GM21360 (cell line): ENCODE data around the gene ROBO3.

Source experiments
- ATAC-seq: cut with Tn5 transposase; IDR thresholded peaks from one replicate; pipeline ENCODE4 v1.9.1; 2021; ENCODE audit warnings: mild to moderate bottlenecking, moderate library complexity; ENCODE audit not compliant: unreplicated experiment

The ROBO3 gene

GRCh38 chr11:124890151-124890550 is 24.9 kb downstream of the ROBO3 start:
- no peak for ATAC-seq

DNA sequence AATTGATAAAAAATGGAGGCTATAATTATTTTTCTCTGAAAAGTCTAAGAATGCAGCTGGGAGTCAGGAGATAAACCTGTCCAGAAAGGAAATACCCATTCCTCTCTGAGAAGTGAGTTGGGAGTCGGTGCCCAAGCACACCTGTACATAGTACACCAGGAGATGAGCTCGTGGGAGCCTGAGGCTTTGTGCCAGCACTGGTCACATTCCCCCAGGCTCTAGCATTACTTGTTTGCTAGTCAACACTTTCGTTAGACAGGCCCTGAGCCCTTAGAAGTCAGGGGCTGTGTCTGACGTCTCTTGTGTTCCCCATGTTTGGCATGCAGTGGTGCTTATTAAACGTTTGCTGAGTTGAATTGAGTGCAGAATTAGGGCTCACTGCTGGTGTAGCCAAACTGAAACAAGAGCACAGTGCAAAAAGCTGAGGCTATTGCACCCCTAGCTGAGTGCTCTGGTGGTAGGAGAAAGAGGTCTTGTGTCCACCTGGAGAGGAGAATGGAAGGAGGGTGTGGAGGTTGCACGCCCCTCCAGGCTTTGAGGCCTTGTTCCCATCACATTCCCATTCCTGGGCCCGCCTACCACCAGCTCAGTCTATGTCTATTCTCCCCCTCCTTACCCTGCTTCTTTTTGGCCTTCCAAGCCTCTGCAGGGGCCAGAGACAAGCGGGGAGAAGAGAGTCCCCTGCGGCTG is 25.6 kb downstream of the ROBO3 start:
- ATAC-seq: no peak

- ATAC-seq: no peak
Measured at GRCh38 chr11:124891373-124891861, 26.2 kb downstream of the ROBO3 start.

DNA sequence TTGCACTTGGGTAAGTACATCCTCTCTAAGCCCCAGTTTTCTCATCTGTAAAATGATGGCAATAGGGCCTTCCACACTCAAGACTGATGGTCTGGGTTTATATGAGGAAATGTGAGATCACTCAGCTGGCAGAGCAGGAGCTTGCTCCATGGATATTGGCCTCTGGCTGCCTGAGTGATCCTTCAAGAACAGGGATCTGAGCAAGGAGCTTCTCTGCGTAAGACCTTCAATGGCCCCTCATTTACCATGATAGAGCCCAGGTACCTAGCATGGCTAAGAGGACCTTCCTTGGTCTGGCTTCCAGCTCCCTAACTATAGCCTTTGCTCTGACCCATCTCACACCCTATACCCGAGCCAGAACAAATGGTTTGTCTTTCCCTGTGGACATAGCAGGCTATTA is 26.9 kb downstream of the ROBO3 start:
- no peak for ATAC-seq

DNA sequence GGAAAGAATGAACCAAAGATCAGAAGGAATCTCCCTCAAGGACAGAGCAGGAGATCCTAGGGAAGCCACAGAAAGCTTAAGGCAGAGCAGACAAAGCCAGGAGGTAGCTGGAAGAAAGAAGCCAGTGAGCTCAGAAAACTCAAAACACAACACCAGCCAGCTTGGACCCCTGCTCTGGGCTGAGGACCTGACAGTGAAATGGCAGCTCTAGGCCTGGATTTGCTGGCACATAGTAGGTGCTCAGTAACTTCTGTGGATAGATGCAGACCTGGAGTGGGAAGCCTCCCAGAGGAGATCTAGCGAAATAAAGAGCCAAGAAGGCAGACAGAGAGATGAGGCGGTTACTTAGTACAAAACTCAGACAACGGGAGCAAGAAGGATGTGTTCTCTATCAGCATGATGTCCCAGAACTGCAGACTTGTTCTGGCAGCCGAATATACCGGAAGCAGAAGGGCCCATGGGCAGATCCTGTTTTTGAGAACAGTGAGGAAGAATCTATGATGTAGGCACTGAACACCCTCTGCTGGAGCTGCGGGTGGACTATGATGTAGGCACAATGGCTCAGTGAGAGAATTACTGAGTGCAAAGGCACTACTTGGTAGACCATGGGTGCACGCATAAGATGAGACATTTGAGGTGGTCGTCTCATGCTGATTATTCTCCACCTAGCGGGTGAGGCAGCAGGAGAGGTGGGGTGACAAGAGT is 27.7 kb downstream of the ROBO3 start:
- ATAC-seq: no peak

DNA sequence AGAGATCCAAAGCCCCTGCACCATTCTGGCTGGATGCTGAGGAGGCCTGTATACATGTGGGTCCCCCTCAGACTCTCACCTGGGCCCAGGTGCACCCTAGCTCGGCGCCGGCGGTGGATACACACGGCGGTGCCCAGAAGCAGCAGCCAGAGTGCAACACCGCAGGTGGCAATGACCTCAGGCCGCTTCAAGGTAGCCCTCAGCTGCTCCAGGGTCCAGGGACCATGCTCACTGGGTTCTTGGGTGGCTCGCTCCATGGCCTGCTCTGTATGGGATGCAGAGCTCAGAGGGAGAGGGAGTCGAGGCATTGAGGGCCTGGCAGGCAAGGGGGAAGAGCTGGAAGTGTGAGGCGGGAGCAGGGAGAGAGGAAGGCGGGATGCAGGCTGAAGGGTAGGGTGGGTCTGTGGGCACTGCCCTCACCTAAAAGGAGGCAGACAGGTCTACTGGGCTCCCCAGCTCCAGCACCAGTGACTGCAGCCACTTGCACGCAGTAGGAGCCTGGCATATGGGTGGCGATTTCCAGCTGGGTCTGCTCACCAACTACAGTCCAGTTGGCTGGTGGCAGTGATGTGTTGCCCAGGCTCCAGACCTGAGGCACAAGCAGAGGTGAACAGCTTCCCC is 28.7 kb downstream of the ROBO3 start:
- ATAC-seq: no peak

DNA sequence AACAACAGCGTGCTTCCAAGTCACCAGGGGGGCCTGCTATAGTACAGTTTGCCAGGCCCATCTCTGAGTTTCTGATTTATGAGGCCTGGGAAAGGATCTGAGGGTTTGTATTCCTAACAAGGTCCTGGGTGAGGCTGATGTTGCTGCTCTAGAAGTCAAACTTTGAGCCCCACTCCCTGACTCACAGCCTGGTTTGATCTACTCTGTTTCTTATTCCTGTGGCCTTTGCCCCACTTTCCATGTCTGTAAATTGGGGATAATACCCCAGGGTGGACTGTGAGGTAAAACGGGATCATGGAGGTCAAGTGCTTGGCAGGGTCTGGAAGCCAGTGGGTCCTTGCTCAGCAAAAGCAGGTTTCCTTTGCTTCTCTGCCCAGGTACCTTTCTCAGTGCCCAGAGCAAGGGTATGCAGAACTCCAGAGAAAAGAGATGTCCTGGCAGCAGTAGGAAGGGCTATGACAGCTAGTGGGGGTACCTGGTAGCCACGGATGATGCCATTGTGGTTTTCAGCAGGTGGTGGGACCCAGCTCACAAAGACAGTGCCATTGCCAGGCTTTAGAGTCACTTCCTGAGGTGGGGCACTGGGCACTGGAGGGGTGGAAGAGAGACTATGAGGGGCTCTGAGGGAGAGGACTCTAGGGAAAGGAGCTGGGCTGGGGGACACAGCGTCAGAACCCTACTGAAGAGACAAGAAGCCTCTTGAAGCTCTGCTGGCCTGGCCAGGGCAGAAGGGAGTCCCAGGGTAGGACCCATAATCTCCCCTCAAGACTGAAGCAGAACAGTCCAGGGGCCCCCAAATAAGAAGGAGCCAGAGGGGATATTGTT is 29.6 kb downstream of the ROBO3 start:
- ATAC-seq: no peak

- ATAC-seq: no peak
Measured at GRCh38 chr11:124895471-124895971, 30.3 kb downstream of the ROBO3 start.

GRCh38 chr11:124896071-124896750 is 31.0 kb downstream of the ROBO3 start:
- ATAC-seq: no peak

DNA sequence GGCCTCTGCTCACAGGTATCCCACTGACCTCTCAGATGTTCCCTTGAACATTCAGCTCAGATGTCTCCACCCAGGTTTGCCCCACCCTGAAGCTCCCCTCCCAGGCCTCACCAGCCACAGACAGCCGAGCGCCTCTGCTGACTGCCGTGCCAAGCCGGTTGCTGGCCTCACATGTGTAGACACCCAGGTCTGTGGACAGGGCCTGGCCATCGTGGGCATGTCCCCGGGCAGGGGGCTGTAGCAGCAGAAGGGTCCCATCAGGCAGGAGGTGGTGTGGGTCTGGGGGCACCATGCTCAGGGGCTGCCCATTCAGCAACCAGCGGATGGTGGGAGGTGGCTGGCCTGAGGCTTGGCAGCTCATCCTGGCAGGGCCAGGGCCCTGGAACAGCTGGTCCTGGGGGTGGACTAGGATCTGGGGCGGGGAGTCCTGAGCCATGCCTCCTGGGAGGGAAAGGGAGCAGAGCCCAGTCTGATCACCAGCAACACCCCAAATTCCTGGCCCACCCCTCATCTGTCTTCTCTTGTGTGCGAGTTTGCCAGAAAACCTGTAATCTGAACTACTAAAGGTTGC is 31.7 kb downstream of the ROBO3 start:
- ATAC-seq: no peak

- no peak for ATAC-seq
Measured at GRCh38 chr11:124897674-124898262, 32.5 kb downstream of the ROBO3 start, which contains the start of gene ROBO4. ROBO4 (minus strand) TSS chr11:124897865; CDS start chr11:124897795, 70 bp downstream.

- ATAC-seq: no peak
Measured at GRCh38 chr11:124898263-124898680, 33.0 kb downstream of the ROBO3 start.

DNA sequence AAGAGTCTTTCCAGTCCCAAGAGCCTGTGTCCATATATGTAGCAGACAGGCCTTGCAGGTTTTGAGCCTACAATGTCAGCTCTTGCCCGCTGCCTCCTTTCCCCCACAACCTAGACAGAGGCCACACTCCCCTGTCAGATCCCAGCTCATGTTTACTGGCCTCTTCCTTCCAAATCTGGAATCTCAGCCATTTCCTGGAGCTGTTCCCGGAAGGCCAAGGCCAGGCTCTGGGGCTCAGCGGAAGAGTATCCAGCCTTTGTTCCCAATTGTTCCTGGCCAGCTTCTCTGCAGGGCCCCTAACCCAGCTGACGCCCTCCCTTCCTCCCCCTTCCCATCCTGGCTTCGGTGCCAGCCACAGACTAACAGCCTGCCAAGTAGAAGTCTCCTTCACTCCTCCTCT is 33.5 kb downstream of the ROBO3 start:
- ATAC-seq: no peak

DNA sequence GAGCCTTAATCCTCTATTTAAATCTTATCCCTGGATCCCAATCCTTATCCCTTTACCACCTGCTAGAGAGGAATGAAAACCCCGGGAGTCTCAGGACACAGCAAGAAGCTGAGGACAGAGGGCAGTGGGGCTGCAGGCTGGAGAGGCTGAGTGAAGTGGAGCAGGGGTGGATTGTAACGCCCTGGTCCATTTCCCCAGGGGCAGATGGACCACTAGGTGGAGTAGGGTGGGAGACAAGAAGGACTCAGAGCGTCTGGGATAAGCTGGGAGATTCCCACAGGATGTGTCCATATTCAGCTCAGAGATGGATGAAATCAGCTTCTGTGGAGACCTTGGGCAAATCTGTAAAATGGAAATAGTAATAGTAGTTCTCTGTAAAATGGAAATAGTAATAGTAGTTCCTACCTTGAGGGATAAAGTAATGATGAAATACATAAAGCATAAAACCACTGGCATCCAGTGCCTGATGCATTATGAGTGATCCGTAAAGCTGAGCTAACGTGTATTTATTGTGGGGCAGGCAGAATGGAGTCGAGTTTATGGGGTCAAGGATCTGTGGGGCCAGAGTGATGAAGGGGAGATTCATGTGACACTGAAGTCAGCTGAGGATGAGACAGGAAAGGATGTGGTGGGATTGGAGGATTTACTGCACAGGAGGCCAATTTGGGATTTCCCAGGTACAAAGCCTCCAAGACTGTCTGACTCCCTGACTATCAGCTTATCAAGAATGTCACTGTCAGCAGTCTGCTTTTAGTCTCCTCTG is 34.3 kb downstream of the ROBO3 start:
- no peak for ATAC-seq

GRCh38 chr11:124900464-124900863 is 35.2 kb downstream of the ROBO3 start:
- no peak for ATAC-seq

DNA sequence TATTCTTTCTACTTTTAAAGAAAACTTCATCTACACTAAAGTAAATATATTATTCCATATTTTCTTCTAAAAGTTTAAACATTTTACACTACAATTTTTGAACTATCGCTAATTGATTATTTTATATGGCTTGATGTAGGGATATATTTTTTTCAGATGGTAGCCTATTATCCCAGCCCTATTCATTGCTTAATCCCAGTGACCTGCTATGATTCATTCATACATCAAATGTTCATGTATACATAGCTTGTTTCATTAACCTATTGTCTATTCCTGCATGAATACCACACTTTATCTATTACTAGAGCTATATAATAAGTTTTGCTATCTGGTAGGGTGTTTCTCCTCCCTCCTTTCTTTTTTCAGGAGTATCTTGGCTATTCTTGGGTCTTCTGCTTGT is 37.4 kb downstream of the ROBO3 start:
- no peak for ATAC-seq

DNA sequence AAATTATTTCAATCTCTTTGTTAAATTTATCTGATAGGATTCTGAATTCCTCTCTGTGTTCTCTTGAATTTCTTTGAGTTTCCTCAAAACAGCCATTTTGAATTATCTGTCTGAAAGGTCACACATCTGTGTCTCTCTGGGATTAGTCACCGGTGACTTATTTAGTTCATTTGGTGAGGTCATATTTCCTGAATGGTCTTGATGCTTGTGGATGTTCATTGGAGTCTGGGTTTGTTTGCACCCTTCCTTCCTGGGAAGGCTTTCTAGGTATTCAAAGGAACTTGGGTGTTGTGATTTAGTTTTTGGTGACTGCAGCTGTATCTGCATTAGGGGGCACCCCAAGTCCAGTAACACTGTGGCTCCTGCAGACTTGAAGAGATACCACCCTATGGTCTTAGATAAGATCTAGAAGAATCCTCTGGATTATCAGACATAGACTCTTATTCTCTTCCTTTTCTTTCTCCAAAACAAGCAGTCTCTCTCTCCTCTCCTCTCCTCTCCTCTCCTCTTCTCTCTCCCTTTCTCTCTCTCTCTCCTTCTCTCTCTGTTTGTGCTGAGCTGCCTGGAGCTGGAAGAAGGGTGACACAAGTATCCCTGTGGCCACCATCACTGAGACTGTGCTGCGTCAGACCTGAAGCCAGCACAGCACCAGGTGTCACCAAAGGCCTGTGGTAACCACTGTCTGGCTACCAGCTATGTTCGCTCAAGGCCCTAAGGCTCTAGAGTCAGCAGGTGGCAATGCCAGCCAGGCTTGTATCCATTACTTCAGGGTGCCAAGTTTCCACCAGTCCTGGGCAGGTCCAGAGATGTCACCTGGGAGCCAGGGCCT is 50.5 kb downstream of the ROBO3 start:
- no peak for ATAC-seq

GRCh38 chr11:124916370-124916710 is 51.1 kb downstream of the ROBO3 start:
- ATAC-seq: no peak
